ENCODE data around the gene TLE1. TPM values are rescaled to one million over a fixed set of nuclear protein-coding genes. Genes with fewer than 3 reads are reported as not detected.

The TLE1 gene
- total and polyA plus RNA-seq, 9 of the 15 experiments (the other 6 are each of a cell fraction or from before 2014, with no cell fraction given) = 0.11 TPM; not detected in 8

GRCh38 chr9:81614335-81614734, 75.0 kb downstream of the TLE1 start:
- no peak for ATAC-seq
- CTCF ChIA-PET (ENCODE audit: low intra/inter-chr PET ratio) = no interaction called here
- in situ Hi-C loops (cut with MboI) = no loop called here

More at GRCh38 chr9:81614335-81614734, 75.0 kb downstream of the TLE1 start:
- H3K9me1 ChIP-seq (ENCODE audit: control insufficient read depth, insufficient read depth, low read length) = no peaks in the 10 kb centered on the region
- FAIRE-seq (no peak), DNase-seq (ENCODE audit: extremely low read depth in 1 of 4, low spot score in 3 of 4) (no peak)
- no peaks in the 10 kb centered on the region for H3K27me3 ChIP-seq (ENCODE audit: control insufficient read depth in 2 of 2, insufficient read depth in 2 of 2, low read length in 2 of 2)
- H3K4me1 ChIP-seq (replicated peaks in 1 of 2; ENCODE audit: control insufficient read depth in 2 of 2, insufficient read depth in 2 of 2, low read length in 2 of 2) = no peaks in the 10 kb centered on the region
- no TSS peak for BruUV-seq (replicated peaks)
- no peak overlapping the region for H3K9ac ChIP-seq (ENCODE audit: insufficient read depth in 1 of 2, low read depth in 2 of 2, low read length in 2 of 2)
- H3K27ac ChIP-seq (ENCODE audit: extremely low read depth, low read depth, low read length) = no peak overlapping the region
- no peak overlapping the region for H2AFZ ChIP-seq (ENCODE audit: low read depth, low read length)
- H3K9me3 ChIP-seq (replicated peaks; ENCODE audit: control insufficient read depth, insufficient read depth, low read depth, low read length) = no peaks in the 10 kb centered on the region
- no peak overlapping the region for H3K4me3 ChIP-seq
- H3K36me3 ChIP-seq (ENCODE audit: control insufficient read depth, insufficient read depth, low read length) = no peaks in the 10 kb centered on the region
- H3K4me2 ChIP-seq (ENCODE audit: insufficient read depth, low read length) = no peak overlapping the region
- POLR2A ChIA-PET = interaction anchor here (0.6 kb wide), 1 partner anchor 88 kb away, joined by 3 read pairs; no protein-coding TSS in a partner anchor
- WGBS (ENCODE audit: insufficient coverage, low coverage, missing lambda C conversion rate) = 0% methylated on average over 6 of the region's 6 CpGs
- TF ChIP-seq RBBP5 (IDR thresholded peaks at IDR 0.05; ENCODE audit: borderline replicate concordance, insufficient read depth, low read length, poor library complexity, severe bottlenecking) (no peak), HBP1 (CRISPR knock-in tag; IDR thresholded peaks at IDR 0.05) (no peak), CTCFL (IDR thresholded peaks at IDR 0.05; ENCODE audit: borderline replicate concordance, insufficient read depth, low read depth, low read length, poor library complexity, severe bottlenecking) (no peak), PHB2 (IDR thresholded peaks at IDR 0.05; ENCODE audit: low read depth) (no peak), ZNF766 (CRISPR knock-in tag; conservative IDR thresholded peaks at IDR 0.05) (no peak), ZNF644 (tag; IDR thresholded peaks at IDR 0.05; ENCODE audit: low read depth) (no peak), ZZZ3 (IDR thresholded peaks at IDR 0.05) (no peak), SFPQ (IDR thresholded peaks at IDR 0.05; ENCODE audit: low read depth, low read length) (no peak), SRF (CRISPR knock-in tag; IDR thresholded peaks at IDR 0.05) (no peak)
- no peaks in the 10 kb centered on the region for H4K20me1 ChIP-seq (replicated peaks; ENCODE audit: control insufficient read depth, insufficient read depth, low read length)
- H3K79me2 ChIP-seq (ENCODE audit: control insufficient read depth, insufficient read depth, low read length) = no peaks in the 10 kb centered on the region
- intact Hi-C loops (cut with micrococcal nuclease) = no loop called here
